GM18909 (cell line): ENCODE data around the gene GMDS.

Source experiments
- ATAC-seq: cut with Tn5 transposase; IDR thresholded peaks from one replicate; pipeline ENCODE4 v1.9.1; 2021; ENCODE audit warnings: mild to moderate bottlenecking; ENCODE audit not compliant: unreplicated experiment, poor library complexity

The GMDS gene

GRCh38 chr6:2108700-2109306 is 136.6 kb downstream of the GMDS start:
- ATAC-seq = no peak

GRCh38 chr6:2104524-2104880 is 140.9 kb downstream of the GMDS start:
- no peak for ATAC-seq

GRCh38 chr6:2103765-2104523 is 141.5 kb downstream of the GMDS start:
- no peak for ATAC-seq

GRCh38 chr6:2102966-2103365 is 142.4 kb downstream of the GMDS start:
- no peak for ATAC-seq

- ATAC-seq = no peak
Observed at GRCh38 chr6:2102316-2102883, 143.0 kb downstream of the GMDS start.

GRCh38 chr6:2101213-2101612 is 144.2 kb downstream of the GMDS start:
- ATAC-seq = no peak

GRCh38 chr6:2099870-2100269 is 145.5 kb downstream of the GMDS start:
- no peak for ATAC-seq

- ATAC-seq = no peak
Observed at GRCh38 chr6:2097464-2097863, 147.9 kb downstream of the GMDS start.

GRCh38 chr6:2094642-2095041 is 150.8 kb downstream of the GMDS start:
- no peak for ATAC-seq

- no peak for ATAC-seq
Observed at GRCh38 chr6:2086326-2086965, 159.0 kb downstream of the GMDS start.

GRCh38 chr6:2085657-2086056 is 159.7 kb downstream of the GMDS start:
- ATAC-seq = no peak

- peak; percentile 96 for ATAC-seq
Observed at GRCh38 chr6:2081155-2082138, 164.0 kb downstream of the GMDS start.

- no peak for ATAC-seq
Observed at GRCh38 chr6:2078888-2079287, 166.5 kb downstream of the GMDS start.

GRCh38 chr6:2077826-2078225 is 167.6 kb downstream of the GMDS start:
- ATAC-seq = no peak

- no peak for ATAC-seq
Observed at GRCh38 chr6:2073476-2073875, 171.9 kb downstream of the GMDS start.

- ATAC-seq = no peak
Observed at GRCh38 chr6:2072453-2072852, 173.0 kb downstream of the GMDS start.

GRCh38 chr6:2063547-2063946 is 181.9 kb downstream of the GMDS start:
- ATAC-seq = no peak

GRCh38 chr6:2061880-2062279 is 183.5 kb downstream of the GMDS start:
- ATAC-seq = no peak

GRCh38 chr6:2055911-2056310 is 189.5 kb downstream of the GMDS start:
- ATAC-seq = no peak

GRCh38 chr6:2055143-2055542 is 190.3 kb downstream of the GMDS start:
- no peak for ATAC-seq
